Measurements from ENCODE around the gene PSMD6. TPM values are rescaled to one million over a fixed set of nuclear protein-coding genes. Genes with fewer than 3 reads are reported as not detected.

The PSMD6 gene
- total and polyA plus RNA-seq, 9 of the 15 experiments (the other 6 are each of a cell fraction or from before 2014, with no cell fraction given) = 78.2 to 133 (median 113) TPM

DNA sequence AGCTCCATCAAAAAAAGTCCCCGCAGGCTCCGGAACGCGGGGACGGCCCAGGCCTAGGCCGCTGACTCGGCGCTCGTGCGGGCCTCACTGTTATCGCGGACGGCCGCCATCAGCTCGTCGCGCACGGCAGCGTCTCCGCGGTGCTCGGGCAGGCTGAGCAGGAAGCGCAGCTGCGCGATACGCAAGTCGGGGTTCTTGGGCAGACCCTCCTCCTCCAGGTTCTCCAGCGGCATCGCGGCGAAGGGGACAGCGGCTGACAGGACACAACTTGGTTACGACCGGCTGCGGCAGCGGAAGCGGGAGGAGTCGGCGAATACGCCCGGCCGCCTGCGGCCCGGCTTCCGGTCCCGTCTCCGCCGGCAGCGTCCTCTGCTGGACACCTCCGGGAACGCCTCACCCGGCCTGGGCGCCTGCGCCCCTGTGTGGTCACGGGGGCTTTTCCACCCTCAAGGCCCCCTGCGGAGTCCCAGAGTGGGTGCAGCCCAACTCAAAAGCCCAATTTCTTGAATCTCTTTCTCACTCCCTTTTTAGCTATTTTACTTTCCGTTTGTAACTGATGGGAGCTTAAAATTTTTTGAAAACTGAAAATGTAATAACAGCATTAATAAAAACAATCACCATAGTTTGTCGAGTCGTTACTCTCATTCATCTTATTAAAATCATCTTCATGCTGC, at the start of gene PSMD6 (continued):
- no peak for TF ChIP-seq TSC22D4 (tag; IDR thresholded peaks at IDR 0.05)
- TF ChIP-seq NR2C1 (IDR thresholded peaks at IDR 0.05) = no peak
- no peak for TF ChIP-seq NR2C1 (tag; IDR thresholded peaks at IDR 0.05)
- TF ChIP-seq RBFOX2 (IDR thresholded peaks at IDR 0.05; ENCODE audit: low read depth, low read length) = peak; percentile 92
- TF ChIP-seq KDM4B (IDR thresholded peaks at IDR 0.05; ENCODE audit: borderline replicate concordance in 2 of 2, low read depth in 1 of 2) = peak in 1 of 2 experiments; percentile 66; a peak in 1 of 4 replicates
- no peak for TF ChIP-seq CHCHD3 (CRISPR knock-in tag; IDR thresholded peaks at IDR 0.05)
- TF ChIP-seq, protein P1, sequence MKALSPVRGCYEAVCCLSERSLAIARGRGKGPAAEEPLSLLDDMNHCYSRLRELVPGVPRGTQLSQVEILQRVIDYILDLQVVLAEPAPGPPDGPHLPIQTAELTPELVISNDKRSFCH (CRISPR knock-in tag; IDR thresholded peaks at IDR 0.05) = no peak
- TF ChIP-seq, protein P1 (tag; IDR thresholded peaks at IDR 0.05) = 0 out of 2 replicates have a peak, but pooled peaks have one; percentile 38
- TF ChIP-seq NR1H2 (CRISPR knock-in tag; IDR thresholded peaks at IDR 0.05) = no peak
- TF ChIP-seq ARID2 (IDR thresholded peaks at IDR 0.05) = no peak
- TF ChIP-seq KAT8 (IDR thresholded peaks at IDR 0.05; ENCODE audit: low read depth) = no peak
- no peak for TF ChIP-seq BCOR (IDR thresholded peaks at IDR 0.05)
- no peak for TF ChIP-seq ZNF274 (IDR thresholded peaks at IDR 0.05; ENCODE audit: borderline replicate concordance, low read depth, low read length)
- no peak for TF ChIP-seq POLR2AphosphoS2 (IDR thresholded peaks at IDR 0.05; ENCODE audit: low read length)
- TF ChIP-seq HDAC1 (IDR thresholded peaks at IDR 0.05) = peak in 1 of 2 experiments; percentile 51; a peak in 1 of 4 replicates
- no peak for TF ChIP-seq ZNF282 (CRISPR knock-in tag; IDR thresholded peaks at IDR 0.05)
- peak; percentile 44; the same call in 1 of the 2 replicates for TF ChIP-seq RAD51 (IDR thresholded peaks at IDR 0.05; ENCODE audit: borderline replicate concordance, low read depth)
- no peak for TF ChIP-seq ZNF778 (CRISPR knock-in tag; IDR thresholded peaks at IDR 0.05)
- TF ChIP-seq CREB1 (IDR thresholded peaks at IDR 0.05) = 0 out of 2 replicates have a peak, but pooled peaks have one; percentile 21
- TF ChIP-seq CREB1 (CRISPR knock-in tag; IDR thresholded peaks at IDR 0.05) = peak; percentile 30; the same call in 1 of the 2 replicates
- no peak for TF ChIP-seq CBX1 (IDR thresholded peaks at IDR 0.05; ENCODE audit: low read depth)
- no peak for TF ChIP-seq TEAD2 (tag; IDR thresholded peaks at IDR 0.05)
- TF ChIP-seq, protein P2, sequence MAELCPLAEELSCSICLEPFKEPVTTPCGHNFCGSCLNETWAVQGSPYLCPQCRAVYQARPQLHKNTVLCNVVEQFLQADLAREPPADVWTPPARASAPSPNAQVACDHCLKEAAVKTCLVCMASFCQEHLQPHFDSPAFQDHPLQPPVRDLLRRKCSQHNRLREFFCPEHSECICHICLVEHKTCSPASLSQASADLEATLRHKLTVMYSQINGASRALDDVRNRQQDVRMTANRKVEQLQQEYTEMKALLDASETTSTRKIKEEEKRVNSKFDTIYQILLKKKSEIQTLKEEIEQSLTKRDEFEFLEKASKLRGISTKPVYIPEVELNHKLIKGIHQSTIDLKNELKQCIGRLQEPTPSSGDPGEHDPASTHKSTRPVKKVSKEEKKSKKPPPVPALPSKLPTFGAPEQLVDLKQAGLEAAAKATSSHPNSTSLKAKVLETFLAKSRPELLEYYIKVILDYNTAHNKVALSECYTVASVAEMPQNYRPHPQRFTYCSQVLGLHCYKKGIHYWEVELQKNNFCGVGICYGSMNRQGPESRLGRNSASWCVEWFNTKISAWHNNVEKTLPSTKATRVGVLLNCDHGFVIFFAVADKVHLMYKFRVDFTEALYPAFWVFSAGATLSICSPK (IDR thresholded peaks at IDR 0.05; ENCODE audit: borderline replicate concordance) = no peak
- peak in 1 of 2 experiments; percentile 15; a peak in 1 of 4 replicates for TF ChIP-seq FOXK2 (conservative IDR thresholded peaks at IDR 0.05 in 1 of 2, IDR thresholded peaks at IDR 0.05 in 1 of 2; ENCODE audit: low read depth in 2 of 2)
- TF ChIP-seq SIRT6 (IDR thresholded peaks at IDR 0.05; ENCODE audit: low read depth, low read length) = no peak
- no peak for TF ChIP-seq SP1 (CRISPR knock-in tag; IDR thresholded peaks at IDR 0.05)
- TF ChIP-seq MEF2D (tag; conservative IDR thresholded peaks at IDR 0.05; ENCODE audit: low read depth) = no peak
- TF ChIP-seq ZNF224 (CRISPR knock-in tag; IDR thresholded peaks at IDR 0.05) = 0 out of 2 replicates have a peak, but pooled peaks have one; percentile 69
- TF ChIP-seq ZNF197 (CRISPR knock-in tag; IDR thresholded peaks at IDR 0.05; ENCODE audit: low read depth) = no peak
- TF ChIP-seq SMAD2 (IDR thresholded peaks at IDR 0.05; ENCODE audit: low read depth, low read length) = no peak
- no peak for TF ChIP-seq POLR3A (IDR thresholded peaks at IDR 0.05; ENCODE audit: borderline replicate concordance, extremely low read depth, insufficient read depth, insufficient read length)

Data from K562 (cell line).